CD14-positive monocyte (primary cell): ENCODE data around the gene TMEM141. TPM values are rescaled to one million over a fixed set of nuclear protein-coding genes. Genes with fewer than 3 reads are reported as not detected.

Experiments
- DNase-seq, 3 donors: peaks; one replicate each; pipeline ENCODE4 v3.0.0-alpha.2; 2011 to 2022
- H2AFZ ChIP-seq: 2 replicates; pipeline ENCODE4 v1.6.0; 2012; ENCODE audit warnings: mild to moderate bottlenecking, low read depth, low read length, inconsistent platforms; ENCODE audit not compliant: insufficient read depth, poor library complexity, severe bottlenecking
- H3K27ac ChIP-seq, 2 donors: 1 replicate in 1 of 2; 2 replicates in 1 of 2; pipeline ENCODE4 v1.5.1; 2012 to 2013; ENCODE audit warnings: low read length in 2 of 2, control low read depth in 1 of 2, inconsistent platforms in 1 of 2, low read depth in 1 of 2, mild to moderate bottlenecking in 1 of 2
- H3K27me3 ChIP-seq, 2 donors: one replicate each; pipeline versions ENCODE4 v1.6.0 to v1.6.1; 2011 to 2013; ENCODE audit warnings: low read length in 2 of 2; ENCODE audit not compliant: control insufficient read depth in 2 of 2, insufficient read depth in 2 of 2
- H3K36me3 ChIP-seq, 2 donors: replicated peaks in 1 of 2; 1 replicate in 1 of 2; 2 replicates in 1 of 2; pipeline versions ENCODE4 v1.5.1 to v1.6.1; 2012 to 2013; ENCODE audit warnings: low read length in 2 of 2, control low read depth in 1 of 2, inconsistent platforms in 1 of 2, mild to moderate bottlenecking in 1 of 2; ENCODE audit not compliant: insufficient read depth in 2 of 2, control insufficient read depth in 1 of 2
- H3K4me1 ChIP-seq, 2 donors: 1 replicate in 1 of 2; 2 replicates in 1 of 2; pipeline versions ENCODE4 v1.5.1 to v1.6.1; 2012 to 2013; ENCODE audit warnings: low read length in 2 of 2, control low read depth in 1 of 2, inconsistent platforms in 1 of 2, mild to moderate bottlenecking in 1 of 2, moderate library complexity in 1 of 2; ENCODE audit not compliant: insufficient read depth in 2 of 2, control insufficient read depth in 1 of 2
- H3K4me2 ChIP-seq: replicated peaks from 2 replicates; pipeline ENCODE3; 2012; ENCODE audit warnings: low read length, moderate library complexity, mild to moderate bottlenecking; ENCODE audit not compliant: poor library complexity, severe bottlenecking; ENCODE audit errors: extremely low read depth
- H3K4me3 ChIP-seq, 3 experiments: fragments of 200-600 bp in 1 of 3; sonication (generic) in 1 of 3; replicated peaks in 1 of 3; 1 replicate in 2 of 3; 2 replicates in 1 of 3; pipeline ENCODE4 v1.5.1; 2011 to 2013; ENCODE audit warnings: low read length in 3 of 3, mild to moderate bottlenecking in 3 of 3, control low read depth in 2 of 3, low read depth in 2 of 3, inconsistent platforms in 1 of 3, moderate library complexity in 1 of 3
- H3K79me2 ChIP-seq: 2 replicates; pipeline ENCODE4 v1.6.0; 2012; ENCODE audit warnings: mild to moderate bottlenecking, control low read depth, inconsistent platforms, low read length, moderate library complexity; ENCODE audit not compliant: insufficient read depth
- H3K9ac ChIP-seq: 2 replicates; pipeline ENCODE4 v1.6.0; 2017; ENCODE audit warnings: low read length, mild to moderate bottlenecking; ENCODE audit not compliant: insufficient read depth, poor library complexity, severe bottlenecking
- H3K9me3 ChIP-seq, 2 donors: replicated peaks in 1 of 2; 1 replicate in 1 of 2; 2 replicates in 1 of 2; pipeline versions ENCODE4 v1.5.1 to v1.6.1; 2012 to 2013; ENCODE audit warnings: low read length in 2 of 2, control low read depth in 1 of 2; ENCODE audit not compliant: control insufficient read depth in 1 of 2, insufficient read depth in 1 of 2
- H4K20me1 ChIP-seq: 2 replicates; pipeline ENCODE4 v1.6.0; 2012; ENCODE audit warnings: mild to moderate bottlenecking, low read length, control low read depth, moderate library complexity; ENCODE audit not compliant: insufficient read depth
- H3K27ac Mint-ChIP-seq, 7 donors: one replicate each; pipeline ENCODE4 v1.8.0; 2020; ENCODE audit warnings: mild to moderate bottlenecking in 7 of 7, mixed read lengths in 7 of 7, moderate library complexity in 6 of 7, inconsistent platforms in 2 of 7
- H3K27me3 Mint-ChIP-seq, 3 donors: one replicate each; pipeline ENCODE4 v1.8.0; 2021 to 2022; ENCODE audit warnings: low read depth in 3 of 3, mild to moderate bottlenecking in 3 of 3, mixed read lengths in 3 of 3, moderate library complexity in 3 of 3, inconsistent platforms in 1 of 3
- H3K36me3 Mint-ChIP-seq, 2 donors: one replicate each; pipeline ENCODE4 v1.8.0; 2020; ENCODE audit warnings: mixed read lengths in 2 of 2, inconsistent platforms in 1 of 2, mild to moderate bottlenecking in 1 of 2
- H3K4me1 Mint-ChIP-seq: one replicate; pipeline ENCODE4 v1.8.0; 2020; ENCODE audit warnings: mild to moderate bottlenecking, mixed read lengths
- H3K4me3 Mint-ChIP-seq, 2 donors: one replicate each; pipeline ENCODE4 v1.8.0; 2020; ENCODE audit warnings: mild to moderate bottlenecking in 2 of 2, mixed read lengths in 2 of 2, moderate library complexity in 1 of 2
- H3K9me3 Mint-ChIP-seq, 7 donors: one replicate each; pipeline ENCODE4 v1.8.0; 2020 to 2022; ENCODE audit warnings: mixed read lengths in 7 of 7, mild to moderate bottlenecking in 6 of 7, moderate library complexity in 6 of 7, inconsistent platforms in 2 of 7
- CTCF ChIP-seq: fragments of 200-600 bp; IDR thresholded peaks from one replicate; pipeline ENCODE4 v1.8.0; 2022; ENCODE audit warnings: antibody characterized with exemption, mild to moderate bottlenecking
- WGBS: methylation state at CpG from one replicate; pipeline ENCODE4 v1.1.5; 2013; ENCODE audit warnings: missing lambda C conversion rate; ENCODE audit not compliant: insufficient coverage; 5-methylcytosine and 5-hydroxymethylcytosine counted together
- intact Hi-C, 2 donors: fragments of 100-400 bp; cut with micrococcal nuclease; formaldehyde crosslinking; loops; one replicate each; pipeline versions ENCODE4 v1.15.0 to v1.15.1; 2023
- polyA plus RNA-seq, 3 donors: library from polyadenylated mRNA; depleted of rRNA in 1 of 3; unstranded in 2 of 3; stranded (reverse) in 1 of 3; fragments of 300-500 nt in 2 of 3; fragments of >200 nt in 1 of 3; fragmentation: Illumina TruSeq in 2 of 3; gene quantifications; 1 replicate in 2 of 3; 2 replicates in 1 of 3; pipeline ENCODE4 v1.2.3, GENCODE V29; 2012 to 2021

The TMEM141 gene
- polyA plus RNA-seq, 3 donors: 33.1 to 47.2 (median 39.2) TPM

GRCh38 chr9:136757328-136757727 is 33.8 kb upstream of the TMEM141 start:
- Histone ChIP-seq H2AFZ (no peak overlapping the region), H4K20me1 (no peaks in the 10 kb centered on the region), H3K4me3 (no peak overlapping the region), H3K36me3 (no peaks in the 10 kb centered on the region), H3K9ac (no peak overlapping the region), H3K27ac (no peak overlapping the region), H3K27me3 (no peaks in the 10 kb centered on the region), H3K4me2 (no peak overlapping the region), H3K4me1 (no peaks in the 10 kb centered on the region), H3K9me3 (peaks cover 13 to 27% of the 10 kb centered on the region in 2 donors), H3K79me2 (no peaks in the 10 kb centered on the region)
- H3K27ac Mint-ChIP-seq: peak overlapping the region in 1 of 7 donors; percentile 38
- no peak overlapping the region for H3K4me3 Mint-ChIP-seq
- H3K4me1 Mint-ChIP-seq: peaks cover 5% of the 10 kb centered on the region
- 96% methylated on average over 16 of the region's 20 CpGs for WGBS
- no peak for TF ChIP-seq CTCF
- peaks cover 0 to 4% of the 10 kb centered on the region in 2 donors for H3K36me3 Mint-ChIP-seq
- peaks cover 0 to 9% (median 4%) of the 10 kb centered on the region in 3 donors for H3K27me3 Mint-ChIP-seq
- H3K9me3 Mint-ChIP-seq: peaks cover 15 to 28% (median 23%) of the 10 kb centered on the region in 7 donors
- no peak for DNase-seq
- intact Hi-C loops: no loop called here

DNA sequence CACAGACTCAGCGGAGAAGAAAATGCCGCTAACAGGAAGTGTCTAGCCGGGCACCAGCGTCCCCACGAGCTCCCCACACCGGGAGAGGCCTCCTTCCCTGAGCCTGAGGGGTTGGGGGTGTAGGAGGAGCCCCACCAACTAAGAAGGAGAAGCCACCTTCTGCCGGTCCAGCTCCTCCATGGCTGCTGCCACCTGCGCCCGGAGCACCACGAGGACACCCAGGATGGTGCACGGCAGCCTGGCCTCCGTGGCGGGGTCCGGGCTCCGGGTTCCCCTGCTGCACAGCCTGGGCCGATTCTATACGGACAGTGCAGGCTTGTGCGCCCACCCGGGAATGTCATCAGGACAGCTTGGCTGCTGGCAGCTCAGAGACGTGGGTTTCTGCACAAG is 33.4 kb upstream of the TMEM141 start:
- H3K4me2 ChIP-seq: no peak overlapping the region
- 92% methylated on average over 20 of the region's 20 CpGs for WGBS
- TF ChIP-seq CTCF: no peak
- H3K36me3 ChIP-seq: no peaks in the 10 kb centered on the region
- Mint-ChIP-seq H3K4me3 (no peak overlapping the region), H3K9me3 (peaks cover 10 to 24% (median 19%) of the 10 kb centered on the region in 7 donors), H3K36me3 (peaks cover 0 to 4% of the 10 kb centered on the region in 2 donors), H3K27ac (peak overlapping the region in 1 of 7 donors; percentile 38), H3K4me1 (peaks cover 5% of the 10 kb centered on the region), H3K27me3 (peaks cover 0 to 6% (median 4%) of the 10 kb centered on the region in 3 donors)
- no peaks in the 10 kb centered on the region for H3K79me2 ChIP-seq
- H3K27ac ChIP-seq: no peak overlapping the region
- intact Hi-C loops: no loop called here
- H2AFZ ChIP-seq: no peak overlapping the region
- peaks cover 10 to 27% of the 10 kb centered on the region in 2 donors for H3K9me3 ChIP-seq
- no peak overlapping the region for H3K9ac ChIP-seq
- no peaks in the 10 kb centered on the region for H4K20me1 ChIP-seq
- H3K4me3 ChIP-seq: no peak overlapping the region
- no peaks in the 10 kb centered on the region for H3K27me3 ChIP-seq
- H3K4me1 ChIP-seq: no peaks in the 10 kb centered on the region
- no peak for DNase-seq
